HEK293 (cell line): Measurements from ENCODE around the gene MED25.

ENCODE experiments used
- CTCF ChIA-PET: fragments of 350-600 bp; formaldehyde crosslinking; extraction: SDS; loops from one replicate; lab custom pipeline; 2021; ENCODE audit warnings: antibody characterized with exemption; lab: Yijun Ruan, JAX
- POLR2A ChIA-PET: fragments of 300-600 bp; formaldehyde crosslinking; extraction: SDS; loops from one replicate; lab custom pipeline; 2020; ENCODE audit warnings: antibody characterized with exemption, inconsistent platforms; lab: Yijun Ruan, JAX
- H3K27ac ChIP-seq: fragments of 200-500 bp; sonication (Bioruptor generic); 2 replicates; pipeline ENCODE4 v1.5.1; 2014; ENCODE audit warnings: low read depth, low read length, control low read depth, inconsistent platforms; ENCODE audit errors: extremely low read depth
- H3K36me3 ChIP-seq, 2 experiments: fragments of 200-500 bp in 1 of 2; sonication (Bioruptor generic) in 1 of 2; 1 replicate in 1 of 2; 2 replicates in 1 of 2; pipeline ENCODE4 v1.5.1; 2014 to 2017; ENCODE audit warnings: inconsistent platforms in 2 of 2, low read length in 2 of 2; ENCODE audit not compliant: control insufficient read depth in 2 of 2, insufficient read depth in 1 of 2
- H3K4me1 ChIP-seq: fragments of 200-500 bp; sonication (Bioruptor generic); 2 replicates; pipeline ENCODE4 v1.5.1; 2014; ENCODE audit warnings: mild to moderate bottlenecking, low read length, inconsistent platforms; ENCODE audit not compliant: control insufficient read depth, insufficient read depth
- H3K4me3 ChIP-seq: 2 replicates; pipeline ENCODE4 v1.5.1; 2011; ENCODE audit warnings: low read depth, mild to moderate bottlenecking, control low read depth, low read length, moderate library complexity
- H3K9me3 ChIP-seq: fragments of 200-500 bp; sonication (Bioruptor generic); 2 replicates; pipeline ENCODE4 v1.5.1; 2014; ENCODE audit warnings: low read depth, low read length, inconsistent platforms; ENCODE audit not compliant: control insufficient read depth, insufficient read depth
- EGR2 ChIP-seq: fragments of 450-650 bp; formaldehyde crosslinking; IDR thresholded peaks from 2 replicates; pipeline ENCODE4 v1.5.1; 2016; ENCODE audit warnings: low read depth, missing biosample characterization, missing genetic modification characterization
- FEZF1 ChIP-seq: fragments of 450-650 bp; formaldehyde crosslinking; IDR thresholded peaks from 2 replicates; pipeline ENCODE4 v1.5.1; 2016; ENCODE audit warnings: missing biosample characterization, missing genetic modification characterization
- KLF7 ChIP-seq: fragments of 450-650 bp; formaldehyde crosslinking; IDR thresholded peaks from 2 replicates; pipeline ENCODE4 v1.5.1; 2016; ENCODE audit warnings: missing biosample characterization, missing genetic modification characterization, borderline replicate concordance
- KLF8 ChIP-seq: fragments of 450-650 bp; formaldehyde crosslinking; IDR thresholded peaks from 2 replicates; pipeline ENCODE4 v1.5.1; 2016; ENCODE audit warnings: missing biosample characterization, missing genetic modification characterization
- SP2 ChIP-seq: fragments of 450-650 bp; formaldehyde crosslinking; IDR thresholded peaks from 2 replicates; pipeline ENCODE4 v1.5.1; 2016; ENCODE audit warnings: missing biosample characterization, missing genetic modification characterization
- WT1 ChIP-seq: fragments of 450-650 bp; formaldehyde crosslinking; IDR thresholded peaks from 2 replicates; pipeline ENCODE4 v1.5.1; 2016; ENCODE audit warnings: missing biosample characterization, missing genetic modification characterization
- ZNF600 ChIP-seq: fragments of 450-650 bp; formaldehyde crosslinking; IDR thresholded peaks from 2 replicates; pipeline ENCODE4 v1.5.1; 2016; ENCODE audit warnings: missing biosample characterization, missing genetic modification characterization
- ZNF645 ChIP-seq: fragments of 450-650 bp; formaldehyde crosslinking; IDR thresholded peaks from 2 replicates; pipeline ENCODE4; 2016; ENCODE audit warnings: missing biosample characterization, missing genetic modification characterization
- TF ChIP-seq, protein P1 (sequence below): fragments of 450-650 bp; formaldehyde crosslinking; IDR thresholded peaks from 2 replicates; pipeline ENCODE4 v1.5.1; 2016; ENCODE audit warnings: missing biosample characterization, missing genetic modification characterization
- TF ChIP-seq, protein P2 (sequence below): fragments of 450-650 bp; formaldehyde crosslinking; IDR thresholded peaks from 2 replicates; pipeline ENCODE4 v1.5.1; 2016; ENCODE audit warnings: missing biosample characterization, missing genetic modification characterization
- TF ChIP-seq, protein P3 (sequence below): fragments of 450-650 bp; formaldehyde crosslinking; IDR thresholded peaks from 2 replicates; pipeline ENCODE4 v1.5.1; 2016; ENCODE audit warnings: missing biosample characterization, missing genetic modification characterization
- TF ChIP-seq, protein P4 (sequence below): fragments of 450-650 bp; formaldehyde crosslinking; IDR thresholded peaks from 2 replicates; pipeline ENCODE4 v1.5.1; 2016; ENCODE audit warnings: missing biosample characterization, missing genetic modification characterization

MED25 gene

GRCh38 chr19:49858088-49858985 is 40.2 kb downstream of the MED25 start (continued):
- TF ChIP-seq, protein P1, sequence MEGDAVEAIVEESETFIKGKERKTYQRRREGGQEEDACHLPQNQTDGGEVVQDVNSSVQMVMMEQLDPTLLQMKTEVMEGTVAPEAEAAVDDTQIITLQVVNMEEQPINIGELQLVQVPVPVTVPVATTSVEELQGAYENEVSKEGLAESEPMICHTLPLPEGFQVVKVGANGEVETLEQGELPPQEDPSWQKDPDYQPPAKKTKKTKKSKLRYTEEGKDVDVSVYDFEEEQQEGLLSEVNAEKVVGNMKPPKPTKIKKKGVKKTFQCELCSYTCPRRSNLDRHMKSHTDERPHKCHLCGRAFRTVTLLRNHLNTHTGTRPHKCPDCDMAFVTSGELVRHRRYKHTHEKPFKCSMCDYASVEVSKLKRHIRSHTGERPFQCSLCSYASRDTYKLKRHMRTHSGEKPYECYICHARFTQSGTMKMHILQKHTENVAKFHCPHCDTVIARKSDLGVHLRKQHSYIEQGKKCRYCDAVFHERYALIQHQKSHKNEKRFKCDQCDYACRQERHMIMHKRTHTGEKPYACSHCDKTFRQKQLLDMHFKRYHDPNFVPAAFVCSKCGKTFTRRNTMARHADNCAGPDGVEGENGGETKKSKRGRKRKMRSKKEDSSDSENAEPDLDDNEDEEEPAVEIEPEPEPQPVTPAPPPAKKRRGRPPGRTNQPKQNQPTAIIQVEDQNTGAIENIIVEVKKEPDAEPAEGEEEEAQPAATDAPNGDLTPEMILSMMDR, result peak; percentile 48
- TF ChIP-seq WT1 (tag by site-specific recombination), result peak; percentile 29; the same call in 1 of the 2 replicates
- TF ChIP-seq KLF7 (tag by site-specific recombination), result peak; percentile 50; the same call in 1 of the 2 replicates
- TF ChIP-seq FEZF1 (tag by site-specific recombination), result no peak
- TF ChIP-seq ZNF600 (tag by site-specific recombination), result peak; percentile 98
- TF ChIP-seq SP2 (tag by site-specific recombination), result 0 out of 2 replicates have a peak, but pooled peaks have one; percentile 5
- TF ChIP-seq EGR2 (tag by site-specific recombination), result peak; percentile 77

GRCh38 chr19:49859682-49860335 is 41.7 kb downstream of the MED25 start:
- Histone ChIP-seq H3K9me3 (no peaks in the 10 kb centered on the region), H3K36me3 (peaks cover 21 to 94% of the 10 kb centered on the region in 2 experiments), H3K4me1 (peaks cover 10% of the 10 kb centered on the region; the same call in 1 of the 2 replicates), H3K27ac (peak overlapping the region; percentile 66; the same call in 1 of the 2 replicates)
- POLR2A ChIA-PET, result interaction anchor here (0.8 to 8.2 kb wide), 8 partner anchors 8 to 93 kb away, joined by 3 to 128 read pairs (median 6); partner anchors contain the start of genes FUZ and PTOV1
- TF ChIP-seq, protein P2, sequence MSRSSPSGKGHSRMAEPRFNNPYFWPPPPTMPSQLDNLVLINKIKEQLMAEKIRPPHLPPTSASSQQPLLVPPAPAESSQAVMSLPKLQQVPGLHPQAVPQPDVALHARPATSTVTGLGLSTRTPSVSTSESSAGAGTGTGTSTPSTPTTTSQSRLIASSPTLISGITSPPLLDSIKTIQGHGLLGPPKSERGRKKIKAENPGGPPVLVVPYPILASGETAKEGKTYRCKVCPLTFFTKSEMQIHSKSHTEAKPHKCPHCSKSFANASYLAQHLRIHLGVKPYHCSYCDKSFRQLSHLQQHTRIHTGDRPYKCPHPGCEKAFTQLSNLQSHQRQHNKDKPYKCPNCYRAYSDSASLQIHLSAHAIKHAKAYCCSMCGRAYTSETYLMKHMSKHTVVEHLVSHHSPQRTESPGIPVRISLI (tag by site-specific recombination), result 0 out of 2 replicates have a peak, but pooled peaks have one; percentile 6
- TF ChIP-seq, protein P3, sequence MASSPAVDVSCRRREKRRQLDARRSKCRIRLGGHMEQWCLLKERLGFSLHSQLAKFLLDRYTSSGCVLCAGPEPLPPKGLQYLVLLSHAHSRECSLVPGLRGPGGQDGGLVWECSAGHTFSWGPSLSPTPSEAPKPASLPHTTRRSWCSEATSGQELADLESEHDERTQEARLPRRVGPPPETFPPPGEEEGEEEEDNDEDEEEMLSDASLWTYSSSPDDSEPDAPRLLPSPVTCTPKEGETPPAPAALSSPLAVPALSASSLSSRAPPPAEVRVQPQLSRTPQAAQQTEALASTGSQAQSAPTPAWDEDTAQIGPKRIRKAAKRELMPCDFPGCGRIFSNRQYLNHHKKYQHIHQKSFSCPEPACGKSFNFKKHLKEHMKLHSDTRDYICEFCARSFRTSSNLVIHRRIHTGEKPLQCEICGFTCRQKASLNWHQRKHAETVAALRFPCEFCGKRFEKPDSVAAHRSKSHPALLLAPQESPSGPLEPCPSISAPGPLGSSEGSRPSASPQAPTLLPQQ (tag by site-specific recombination), result peak; percentile 51; the same call in 1 of the 2 replicates
- TF ChIP-seq ZNF645 (tag by site-specific recombination), result no peak
- TF ChIP-seq, protein P4, sequence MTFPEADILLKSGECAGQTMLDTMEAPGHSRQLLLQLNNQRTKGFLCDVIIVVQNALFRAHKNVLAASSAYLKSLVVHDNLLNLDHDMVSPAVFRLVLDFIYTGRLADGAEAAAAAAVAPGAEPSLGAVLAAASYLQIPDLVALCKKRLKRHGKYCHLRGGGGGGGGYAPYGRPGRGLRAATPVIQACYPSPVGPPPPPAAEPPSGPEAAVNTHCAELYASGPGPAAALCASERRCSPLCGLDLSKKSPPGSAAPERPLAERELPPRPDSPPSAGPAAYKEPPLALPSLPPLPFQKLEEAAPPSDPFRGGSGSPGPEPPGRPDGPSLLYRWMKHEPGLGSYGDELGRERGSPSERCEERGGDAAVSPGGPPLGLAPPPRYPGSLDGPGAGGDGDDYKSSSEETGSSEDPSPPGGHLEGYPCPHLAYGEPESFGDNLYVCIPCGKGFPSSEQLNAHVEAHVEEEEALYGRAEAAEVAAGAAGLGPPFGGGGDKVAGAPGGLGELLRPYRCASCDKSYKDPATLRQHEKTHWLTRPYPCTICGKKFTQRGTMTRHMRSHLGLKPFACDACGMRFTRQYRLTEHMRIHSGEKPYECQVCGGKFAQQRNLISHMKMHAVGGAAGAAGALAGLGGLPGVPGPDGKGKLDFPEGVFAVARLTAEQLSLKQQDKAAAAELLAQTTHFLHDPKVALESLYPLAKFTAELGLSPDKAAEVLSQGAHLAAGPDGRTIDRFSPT (tag by site-specific recombination), result 0 out of 2 replicates have a peak, but pooled peaks have one; percentile 5
- TF ChIP-seq KLF8, result 0 out of 2 replicates have a peak, but pooled peaks have one; percentile 4
- TF ChIP-seq, all 188 proteins: peak for 4
- CTCF ChIA-PET, result interaction anchor here (0.6 kb wide), 1 partner anchor 188 kb away, joined by 3 read pairs; no protein-coding TSS in a partner anchor
- H3K4me3 ChIP-seq, result no peak overlapping the region
